HepG2 (cell line): ENCODE measurements around the gene DLG1. TPM values are rescaled to one million over a fixed set of nuclear protein-coding genes. Genes with fewer than 3 reads are reported as not detected.

Source experiments
- ATAC-seq: fragments of 200-7000 bp; cut with Tn5 transposase; 3 replicates; pipeline ENCODE4 v1.9.1; 2020; ENCODE audit warnings: mild to moderate bottlenecking, moderate library complexity
- BruUV-seq: library from RNA; stranded (reverse); fragments of 400-500 nt; replicated peaks from 2 replicates; lab custom pipeline; 2021; lab: Mats Ljungman, UMichigan
- CTCF ChIA-PET: fragments of 300-600 bp; formaldehyde crosslinking; extraction: SDS; loops from one replicate; lab custom pipeline; 2021; ENCODE audit warnings: low total read pairs, inconsistent platforms, low intra/inter-chr PET ratio; lab: Yijun Ruan, JAX
- POLR2A ChIA-PET: fragments of 350-600 bp; sonication (Branson Sonifier 250); formaldehyde crosslinking; loops from one replicate; lab custom pipeline; 2020; ENCODE audit warnings: antibody characterized with exemption, inconsistent platforms; lab: Yijun Ruan, JAX
- DNase-seq: peaks from one replicate; pipeline ENCODE4 v3.0.0-alpha.2; 2015; ENCODE audit warnings: low spot score
- FAIRE-seq: peaks from 3 replicates; lab custom pipeline; 2011; peaks lifted over from hg19 to GRCh38; lab: Jason Lieb, UNC
- H2AFZ ChIP-seq: one replicate; pipeline ENCODE4 v1.6.1; 2011; ENCODE audit warnings: low read length, inconsistent platforms
- H3K27ac ChIP-seq: fragments of 300-600 bp; 3 replicates; pipeline ENCODE4 v1.8.0; 2011; ENCODE audit warnings: mixed run types, mild to moderate bottlenecking, mixed read lengths, low read length, inconsistent platforms; ENCODE audit not compliant: insufficient read depth; ENCODE audit errors: extremely low read length
- H3K27me3 ChIP-seq, 2 experiments: fragments of 200-600 bp in 1 of 2; 2 replicates in 1 of 2; 3 replicates in 1 of 2; pipeline versions ENCODE4 v1.6.0 to v1.8.0; 2011; ENCODE audit warnings: low read length in 2 of 2, mild to moderate bottlenecking in 2 of 2, moderate library complexity in 2 of 2, inconsistent platforms in 1 of 2; ENCODE audit not compliant: insufficient read depth in 2 of 2, control insufficient read depth in 1 of 2
- H3K36me3 ChIP-seq, 2 experiments: fragments of 200-600 bp in 1 of 2; replicated peaks in 1 of 2; 2 replicates in 1 of 2; 3 replicates in 1 of 2; pipeline versions ENCODE4 v1.5.1 to v1.8.0; 2011; ENCODE audit warnings: low read length in 2 of 2, inconsistent platforms in 1 of 2; ENCODE audit not compliant: insufficient read depth in 2 of 2, control insufficient read depth in 1 of 2
- H3K4me1 ChIP-seq: 2 replicates; pipeline ENCODE4 v1.5.1; 2012; ENCODE audit warnings: low read length, inconsistent platforms; ENCODE audit not compliant: insufficient read depth
- H3K4me2 ChIP-seq: 2 replicates; pipeline ENCODE4 v1.6.0; 2011; ENCODE audit warnings: low read depth, low read length, inconsistent platforms
- H3K4me3 ChIP-seq, 3 experiments: fragments of 200-600 bp in 1 of 3; sonication (generic), shearing (Covaris generic) in 1 of 3; replicated peaks in 1 of 3; 2 replicates each; pipeline ENCODE4 v1.5.1; 2011 to 2016; ENCODE audit warnings: low read length in 3 of 3, inconsistent platforms in 2 of 3, low read depth in 2 of 3, mild to moderate bottlenecking in 2 of 3, control low read depth in 1 of 3, mixed read lengths in 1 of 3; ENCODE audit not compliant: insufficient read depth in 1 of 3
- H3K79me2 ChIP-seq: one replicate; pipeline ENCODE4 v1.6.1; 2011; ENCODE audit warnings: low read length, inconsistent platforms; ENCODE audit not compliant: insufficient read depth
- H3K9ac ChIP-seq: 2 replicates; pipeline ENCODE4 v1.6.0; 2011; ENCODE audit warnings: mild to moderate bottlenecking, low read depth, low read length, inconsistent platforms; ENCODE audit not compliant: insufficient read depth
- H3K9me3 ChIP-seq: 2 replicates; pipeline ENCODE4 v1.5.1; 2012; ENCODE audit warnings: mild to moderate bottlenecking, low read length
- H4K20me1 ChIP-seq: 2 replicates; pipeline ENCODE4 v1.6.0; 2011; ENCODE audit warnings: inconsistent platforms, mild to moderate bottlenecking, low read length, moderate library complexity; ENCODE audit not compliant: insufficient read depth
- CEBPB ChIP-seq: IDR thresholded peaks from 2 replicates; pipeline ENCODE4 v1.6.1; 2011; ENCODE audit warnings: low read depth, low read length, improper control_type of control experiment, borderline replicate concordance
- FOXA1 ChIP-seq, 2 experiments: fragments of 450-650 bp in 1 of 2; sonication (generic) in 1 of 2; formaldehyde crosslinking in 1 of 2; IDR thresholded peaks; 2 replicates each; pipeline versions ENCODE4 v1.4.0 to v1.6.1; 2016 to 2020; ENCODE audit warnings: missing genetic modification reagents in 1 of 2
- GATAD2A ChIP-seq: IDR thresholded peaks from 2 replicates; pipeline ENCODE4 v1.6.1; 2016
- KMT2B ChIP-seq: IDR thresholded peaks from 2 replicates; pipeline ENCODE4 v1.6.1; 2016; ENCODE audit warnings: missing genetic modification reagents, missing compliant biosample characterization
- NCOR1 ChIP-seq: fragments of 200-600 bp; sonication (generic); IDR thresholded peaks from 2 replicates; pipeline ENCODE4 v1.7.0; 2017; ENCODE audit warnings: antibody characterized with exemption, low read length, borderline replicate concordance
- POLR2G ChIP-seq: fragments of 200-400 bp; formaldehyde crosslinking; IDR thresholded peaks from 2 replicates; pipeline ENCODE4 v1.6.1; 2018; ENCODE audit warnings: mild to moderate bottlenecking, low read depth, low read length, moderate library complexity
- RBFOX2 ChIP-seq: fragments of 200-400 bp; formaldehyde crosslinking; IDR thresholded peaks from 2 replicates; pipeline ENCODE4 v1.6.1; 2017; ENCODE audit warnings: low read depth, mild to moderate bottlenecking, low read length
- SIX1 ChIP-seq: sonication (generic); formaldehyde crosslinking; IDR thresholded peaks from 2 replicates; pipeline ENCODE4 v1.4.0; 2020; ENCODE audit warnings: missing genetic modification reagents, borderline replicate concordance
- WGBS: methylation state at CpG from one replicate; pipeline ENCODE4 v1.1.6; 2017; ENCODE audit warnings: low lambda C conversion rate; 5-methylcytosine and 5-hydroxymethylcytosine counted together
- in situ Hi-C: cut with HindIII; loops from 2 replicates; pipeline ENCODE4 v1.10.0; 2017; ENCODE audit warnings: low pct_unique_long_range_greater_than_20kb; ENCODE audit not compliant: extremely low pct_ligation_motif_present
- intact Hi-C: fragments of 100-400 bp; cut with micrococcal nuclease; formaldehyde crosslinking; loops from one replicate; pipeline ENCODE4 v1.10.0; 2022; ENCODE audit not compliant: unreplicated experiment
- polyA plus RNA-seq, 8 experiments: library from polyadenylated mRNA; depleted of rRNA in 3 of 8; stranded (reverse) in 7 of 8; unstranded in 1 of 8; fragments of >200 nt; fragmentation: Illumina TruSeq in 4 of 8; extraction: Trizol in 4 of 8; gene quantifications; 2 replicates each; pipeline versions ENCODE4 v1.2.1 to v1.2.3, GENCODE V29; 2011 to 2016; ENCODE audit warnings: low read depth in 4 of 8, missing spikeins in 1 of 8, mixed read lengths in 1 of 8; ENCODE audit not compliant: insufficient read depth in 1 of 8
- total RNA-seq, 5 experiments: library from RNA; depleted of rRNA; stranded (reverse); fragments of >200 nt; fragmentation: Illumina TruSeq; extraction: Trizol; gene quantifications; 2 replicates each; pipeline ENCODE4 v1.2.3, GENCODE V29; 2016; ENCODE audit warnings: low read depth in 1 of 5
- TF ChIP-seq, protein P1 (sequence below): sonication (generic); formaldehyde crosslinking; IDR thresholded peaks from 2 replicates; pipeline ENCODE4 v1.9.0; 2021; ENCODE audit warnings: missing genetic modification reagents, borderline replicate concordance
- TF ChIP-seq, protein P2 (sequence below): sonication (generic); formaldehyde crosslinking; IDR thresholded peaks from 2 replicates; pipeline ENCODE4 v1.4.0; 2020; ENCODE audit warnings: mild to moderate bottlenecking, missing genetic modification reagents

DLG1 gene
- total and polyA plus RNA-seq, 2 of the 13 experiments (the other 11 are each of a cell fraction or from before 2014, with no cell fraction given), result 30.5 to 104 TPM

DNA sequence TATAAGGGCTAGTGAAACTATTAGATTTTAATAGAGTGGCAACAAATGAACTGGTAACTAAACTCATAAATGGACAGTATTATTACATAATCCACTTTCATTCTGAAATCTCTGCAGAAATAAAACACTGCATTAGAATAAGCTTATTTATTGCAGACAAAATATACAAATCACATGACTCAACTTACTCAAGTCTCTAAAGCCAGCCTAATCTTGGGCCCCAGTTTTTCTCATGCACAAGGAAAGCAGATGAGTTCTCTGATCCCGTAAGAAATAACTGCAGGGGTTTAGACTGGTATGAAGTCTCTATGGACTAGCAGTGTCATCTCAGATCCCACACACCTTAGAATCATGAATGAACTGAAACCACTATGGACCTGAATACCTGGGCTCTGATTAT, 5.8 kb downstream of the DLG1 start:
- Histone ChIP-seq H3K27ac (peak overlapping the region; percentile 6), H3K36me3 (peaks cover 4 to 36% of the 10 kb centered on the region in 2 experiments), H3K9me3 (no peaks in the 10 kb centered on the region), H3K4me2 (peak overlapping the region; percentile 89), H3K79me2 (peaks cover 92% of the 10 kb centered on the region), H2AFZ (no peak overlapping the region), H3K27me3 (no peaks in the 10 kb centered on the region; a peak in 1 of 5 replicates), H3K4me1 (peaks cover 58% of the 10 kb centered on the region), H4K20me1 (peaks cover 28% of the 10 kb centered on the region), H3K4me3 (peak overlapping the region in 1 of 3 experiments; percentile 6; a peak in 1 of 6 replicates), H3K9ac (0 out of 2 replicates have a peak overlapping the region, but pooled peaks have one; percentile 8)
- TF ChIP-seq POLR2G (no peak), RBFOX2 (0 out of 2 replicates have a peak, but pooled peaks have one; percentile 21)
- BruUV-seq, result no TSS peak
- in situ Hi-C loops, result loop anchor here (10.0 kb wide), 1 partner anchor 212 kb away; no protein-coding TSS in a partner anchor
- POLR2A ChIA-PET, result interaction anchor here (1.8 kb wide), 1 partner anchor 78 kb away, joined by 9 read pairs; no protein-coding TSS in a partner anchor
- intact Hi-C loops, result no loop called here
- no peak for ATAC-seq
- 92% methylated on average over 1 of the region's 1 CpG for WGBS
- FAIRE-seq, result no peak
- CTCF ChIA-PET, result no interaction called here
- no peak for DNase-seq

DNA sequence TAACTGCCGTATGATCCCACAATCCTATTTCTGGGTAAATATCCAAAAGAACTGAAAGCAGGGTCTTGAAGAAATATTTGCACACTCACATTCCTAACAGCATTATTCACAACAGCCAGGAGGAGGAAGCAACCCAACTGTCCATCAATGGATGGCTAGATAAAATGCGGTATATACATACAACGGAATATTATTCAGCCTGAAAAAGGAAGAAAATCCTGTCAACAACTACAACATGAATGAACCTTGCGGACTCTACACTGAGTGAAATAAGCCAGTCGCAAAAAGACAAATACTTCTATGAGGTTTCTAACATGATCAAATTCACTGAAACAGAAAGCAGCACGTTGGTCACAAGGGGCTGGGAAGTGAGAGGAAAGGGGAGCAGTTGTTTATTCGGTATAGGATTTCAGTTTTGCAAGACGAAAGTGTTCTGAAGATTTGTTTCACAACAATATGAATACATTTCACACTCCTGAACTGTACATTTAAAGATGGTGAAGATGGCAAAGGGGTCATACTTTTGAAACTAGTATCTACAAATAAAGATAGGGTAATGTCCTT, 6.2 kb downstream of the DLG1 start:
- DNase-seq (peak; percentile 54), FAIRE-seq (peak; percentile 49), ATAC-seq (no peak; the same call in 2 of the 3 replicates)
- no peaks in the 10 kb centered on the region; a peak in 1 of 5 replicates for H3K27me3 ChIP-seq
- no peak overlapping the region for H2AFZ ChIP-seq
- BruUV-seq, result no TSS peak
- H3K4me1 ChIP-seq, result peaks cover 58% of the 10 kb centered on the region
- POLR2A ChIA-PET, result no interaction called here
- in situ Hi-C loops, result loop anchor here (10.0 kb wide), 1 partner anchor 213 kb away; no protein-coding TSS in a partner anchor
- H3K9ac ChIP-seq, result no peak overlapping the region
- peaks cover 28% of the 10 kb centered on the region for H4K20me1 ChIP-seq
- peaks cover 4 to 38% of the 10 kb centered on the region in 2 experiments for H3K36me3 ChIP-seq
- no peak overlapping the region for H3K27ac ChIP-seq
- intact Hi-C loops, result no loop called here
- H3K4me3 ChIP-seq, result no peak overlapping the region; a peak in 1 of 6 replicates
- CTCF ChIA-PET, result no interaction called here
- WGBS, result 61% methylated on average over 8 of the region's 8 CpGs
- H3K9me3 ChIP-seq, result no peaks in the 10 kb centered on the region
- H3K4me2 ChIP-seq, result peak overlapping the region; percentile 44
- H3K79me2 ChIP-seq, result peaks cover 94% of the 10 kb centered on the region
- TF ChIP-seq, protein P1, sequence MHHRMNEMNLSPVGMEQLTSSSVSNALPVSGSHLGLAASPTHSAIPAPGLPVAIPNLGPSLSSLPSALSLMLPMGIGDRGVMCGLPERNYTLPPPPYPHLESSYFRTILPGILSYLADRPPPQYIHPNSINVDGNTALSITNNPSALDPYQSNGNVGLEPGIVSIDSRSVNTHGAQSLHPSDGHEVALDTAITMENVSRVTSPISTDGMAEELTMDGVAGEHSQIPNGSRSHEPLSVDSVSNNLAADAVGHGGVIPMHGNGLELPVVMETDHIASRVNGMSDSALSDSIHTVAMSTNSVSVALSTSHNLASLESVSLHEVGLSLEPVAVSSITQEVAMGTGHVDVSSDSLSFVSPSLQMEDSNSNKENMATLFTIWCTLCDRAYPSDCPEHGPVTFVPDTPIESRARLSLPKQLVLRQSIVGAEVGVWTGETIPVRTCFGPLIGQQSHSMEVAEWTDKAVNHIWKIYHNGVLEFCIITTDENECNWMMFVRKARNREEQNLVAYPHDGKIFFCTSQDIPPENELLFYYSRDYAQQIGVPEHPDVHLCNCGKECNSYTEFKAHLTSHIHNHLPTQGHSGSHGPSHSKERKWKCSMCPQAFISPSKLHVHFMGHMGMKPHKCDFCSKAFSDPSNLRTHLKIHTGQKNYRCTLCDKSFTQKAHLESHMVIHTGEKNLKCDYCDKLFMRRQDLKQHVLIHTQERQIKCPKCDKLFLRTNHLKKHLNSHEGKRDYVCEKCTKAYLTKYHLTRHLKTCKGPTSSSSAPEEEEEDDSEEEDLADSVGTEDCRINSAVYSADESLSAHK (CRISPR knock-in tag), result no peak
- no peak for TF ChIP-seq FOXA1 (IDR thresholded peaks at IDR 0.05)
- TF ChIP-seq FOXA1 (CRISPR knock-in tag; IDR thresholded peaks at IDR 0.05), result peak; percentile 31; the same call in 1 of the 2 replicates
- peak; percentile 28; the same call in 1 of the 2 replicates for TF ChIP-seq GATAD2A (CRISPR knock-in tag)
- 0 out of 2 replicates have a peak, but pooled peaks have one; percentile 16 for TF ChIP-seq NCOR1
- peak; percentile 47; the same call in 1 of the 2 replicates for TF ChIP-seq CEBPB
- TF ChIP-seq SIX1 (CRISPR knock-in tag), result peak; percentile 95
- 0 out of 2 replicates have a peak, but pooled peaks have one; percentile 33 for TF ChIP-seq KMT2B
- TF ChIP-seq, protein P2, sequence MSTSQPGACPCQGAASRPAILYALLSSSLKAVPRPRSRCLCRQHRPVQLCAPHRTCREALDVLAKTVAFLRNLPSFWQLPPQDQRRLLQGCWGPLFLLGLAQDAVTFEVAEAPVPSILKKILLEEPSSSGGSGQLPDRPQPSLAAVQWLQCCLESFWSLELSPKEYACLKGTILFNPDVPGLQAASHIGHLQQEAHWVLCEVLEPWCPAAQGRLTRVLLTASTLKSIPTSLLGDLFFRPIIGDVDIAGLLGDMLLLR (CRISPR knock-in tag), result no peak
